NCI-H2107 (cell line): ENCODE results near the gene SLC39A9.
"Not testable (repeated sequence)": the region's sequence is repeated elsewhere in the genome, so short reads cannot be mapped to it uniquely, and the experiment has no call there.

Experiments
- DNase-seq: peaks from one replicate; lab custom pipeline; 2025; lab: John Stamatoyannopoulos, UW

The SLC39A9 gene

DNA sequence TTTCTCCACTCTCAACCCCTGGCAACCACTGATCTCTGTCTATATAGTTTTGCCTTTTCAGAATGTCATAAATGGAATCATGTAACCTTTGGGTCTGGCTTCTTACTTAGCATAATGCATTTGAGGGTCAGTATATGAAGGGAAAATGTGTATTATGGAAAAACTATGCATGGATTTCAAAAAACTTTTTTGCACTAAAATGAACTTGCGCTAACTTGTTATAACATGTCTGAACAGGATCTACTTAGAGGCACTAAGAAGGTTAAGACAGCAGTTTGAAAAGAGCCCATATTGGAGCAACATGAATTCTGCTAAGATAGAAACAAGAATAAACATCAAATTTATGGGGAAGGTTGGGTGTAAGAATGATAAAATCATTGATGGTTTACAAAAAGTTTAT, 29.1 kb downstream of the SLC39A9 start:
- no peak for DNase-seq

DNA sequence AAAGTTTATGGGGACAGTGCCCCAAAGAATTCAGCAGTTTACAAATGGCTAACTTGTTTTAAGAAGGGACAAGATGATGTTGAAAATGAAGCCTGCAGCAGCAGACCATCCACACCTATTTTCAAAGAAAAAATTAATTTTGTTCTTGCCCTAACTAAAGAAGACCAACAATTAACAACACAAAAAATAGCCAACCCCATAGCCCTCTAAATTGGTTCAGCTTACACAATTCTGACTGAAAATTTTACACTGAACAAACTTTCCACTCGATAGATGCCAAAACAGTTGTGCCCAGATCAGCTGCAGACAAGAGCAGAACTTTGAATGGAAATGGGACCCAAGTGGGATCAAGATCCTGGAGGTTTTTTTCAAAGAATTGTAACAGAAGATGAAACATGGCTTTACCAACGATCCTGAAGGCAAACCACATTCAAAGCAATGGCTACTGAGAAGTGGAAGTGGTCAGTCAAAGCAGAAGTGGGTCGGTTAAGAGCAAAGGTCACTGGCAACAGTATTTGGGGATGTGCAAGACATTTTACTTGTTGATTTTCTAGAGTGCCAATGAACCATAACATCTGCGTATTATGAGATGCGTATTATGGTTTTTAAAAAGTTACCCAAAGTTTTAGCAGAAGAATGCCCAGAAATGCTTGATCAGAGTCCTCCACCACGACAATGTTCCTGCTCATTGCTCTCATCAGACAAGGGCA, 30.0 kb downstream of the SLC39A9 start:
- DNase-seq, result no peak

DNA sequence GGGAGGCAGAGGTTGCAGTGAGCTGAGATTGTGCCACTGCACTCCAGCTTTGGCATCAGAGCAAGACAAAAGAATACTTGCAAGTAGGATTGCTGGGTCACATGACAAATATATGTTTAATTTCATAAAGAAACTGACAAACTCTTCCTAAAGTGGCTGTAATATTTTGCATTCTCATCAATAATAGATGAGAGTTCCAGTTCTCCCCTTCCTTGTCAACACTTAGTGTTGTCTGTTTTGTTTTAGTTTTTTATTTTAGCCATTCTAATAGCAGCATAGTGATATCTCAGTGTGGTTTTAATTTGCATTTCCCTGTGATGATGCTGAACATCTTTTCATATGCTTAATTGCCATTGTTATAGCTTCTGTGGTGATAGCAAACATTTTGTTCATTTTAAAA, 31.2 kb downstream of the SLC39A9 start:
- no peak for DNase-seq

DNA sequence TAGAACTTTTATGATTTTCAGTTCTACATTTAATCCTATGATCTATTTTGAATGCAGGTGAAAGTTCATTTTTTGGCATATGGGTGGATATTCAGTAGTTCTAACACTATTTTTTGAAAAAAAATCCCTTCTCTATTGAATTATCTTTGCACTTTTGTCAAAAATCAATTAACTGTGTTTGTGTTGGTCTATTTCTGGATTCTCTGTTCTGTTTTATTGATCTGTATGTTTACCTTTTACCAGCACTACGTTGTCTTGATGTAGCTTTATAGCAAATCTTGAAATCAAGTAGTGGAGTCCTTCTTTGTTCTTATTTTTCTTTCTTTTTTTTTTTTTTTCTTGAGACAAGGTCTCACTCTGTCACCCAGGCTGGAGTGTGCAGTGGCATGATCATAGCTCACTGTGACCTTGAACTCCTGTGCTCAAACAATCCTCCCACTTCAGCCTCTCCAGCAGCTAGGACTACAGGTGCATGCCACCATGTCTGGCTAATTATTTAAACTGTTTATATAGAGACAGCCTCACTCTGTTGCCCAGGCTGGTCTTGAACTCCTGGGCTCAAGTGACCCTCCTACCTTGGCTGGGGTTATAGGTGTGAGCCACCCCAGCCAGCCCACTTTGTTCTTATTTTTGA, 31.9 kb downstream of the SLC39A9 start:
- no peak for DNase-seq

DNA sequence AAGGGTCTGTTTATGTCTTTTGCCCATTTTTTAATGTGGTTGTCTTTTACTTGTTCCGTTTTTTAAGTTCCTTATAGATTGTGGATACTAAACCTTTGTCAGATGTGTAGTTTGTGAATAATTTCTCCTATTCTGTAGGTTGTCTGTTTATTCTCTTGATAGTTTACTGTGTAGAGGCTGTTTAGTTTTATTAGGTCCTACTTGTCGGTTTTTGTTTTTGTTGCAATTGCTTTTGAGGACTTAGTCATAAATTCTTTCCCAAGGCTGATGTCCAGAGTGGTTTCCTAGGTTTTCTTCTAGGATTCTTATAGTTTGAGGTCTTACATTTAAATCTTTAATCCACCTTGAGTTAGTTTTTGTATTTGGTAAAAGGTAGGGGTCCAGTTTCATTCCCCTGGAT, 33.9 kb downstream of the SLC39A9 start:
- no peak for DNase-seq

DNA sequence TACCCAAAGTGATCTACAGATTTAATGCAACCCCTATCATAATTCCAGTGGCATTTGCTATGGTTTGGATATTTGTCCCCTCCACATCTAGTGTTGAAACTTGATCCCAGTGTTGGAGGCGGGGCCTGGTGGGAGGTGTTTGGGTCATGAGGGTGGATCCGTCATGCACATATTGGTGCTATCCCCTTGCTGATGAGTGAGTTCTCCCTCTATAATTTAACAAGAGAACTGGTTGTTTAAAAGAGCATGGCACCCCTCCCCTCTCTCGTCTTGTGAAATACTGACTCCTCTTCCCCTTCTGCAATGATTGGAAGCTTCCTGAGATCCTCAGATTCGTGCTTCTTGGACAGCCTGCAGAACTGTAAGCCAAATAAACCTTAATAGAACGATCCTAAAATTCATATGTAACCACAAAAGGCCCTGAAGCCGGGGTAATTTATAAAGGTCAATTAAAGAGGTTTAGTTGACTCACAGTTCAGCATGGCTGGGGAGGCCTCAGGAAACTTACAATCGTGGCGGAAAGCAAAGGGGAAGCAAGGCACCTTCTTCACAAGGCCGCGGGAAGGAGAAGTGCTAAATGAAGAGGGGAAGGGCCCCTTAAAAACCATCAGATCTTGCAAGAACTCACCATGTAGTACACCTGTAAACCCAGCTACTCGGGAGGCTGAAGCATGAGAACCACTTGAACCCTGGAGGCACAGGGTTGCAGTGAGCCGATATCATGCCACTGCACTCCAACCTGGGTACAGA, 41.2 kb downstream of the SLC39A9 start:
- no peak for DNase-seq

DNA sequence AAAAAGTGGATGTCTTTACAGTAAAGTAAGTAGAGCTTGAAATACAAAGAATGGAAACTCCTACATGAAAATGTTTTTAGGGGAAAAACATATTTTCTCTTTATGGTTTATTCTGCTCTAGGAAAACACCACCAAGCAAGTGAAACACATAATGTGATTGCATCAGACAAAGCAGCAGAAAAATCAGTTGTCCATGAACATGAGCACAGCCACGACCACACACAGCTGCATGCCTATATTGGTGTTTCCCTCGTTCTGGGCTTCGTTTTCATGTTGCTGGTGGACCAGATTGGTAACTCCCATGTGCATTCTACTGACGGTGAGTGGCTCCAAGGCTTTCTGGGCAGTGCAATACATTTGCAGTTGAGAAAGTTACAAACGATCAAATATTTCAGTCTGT, 43.5 kb downstream of the SLC39A9 start:
- DNase-seq, result no peak

DNA sequence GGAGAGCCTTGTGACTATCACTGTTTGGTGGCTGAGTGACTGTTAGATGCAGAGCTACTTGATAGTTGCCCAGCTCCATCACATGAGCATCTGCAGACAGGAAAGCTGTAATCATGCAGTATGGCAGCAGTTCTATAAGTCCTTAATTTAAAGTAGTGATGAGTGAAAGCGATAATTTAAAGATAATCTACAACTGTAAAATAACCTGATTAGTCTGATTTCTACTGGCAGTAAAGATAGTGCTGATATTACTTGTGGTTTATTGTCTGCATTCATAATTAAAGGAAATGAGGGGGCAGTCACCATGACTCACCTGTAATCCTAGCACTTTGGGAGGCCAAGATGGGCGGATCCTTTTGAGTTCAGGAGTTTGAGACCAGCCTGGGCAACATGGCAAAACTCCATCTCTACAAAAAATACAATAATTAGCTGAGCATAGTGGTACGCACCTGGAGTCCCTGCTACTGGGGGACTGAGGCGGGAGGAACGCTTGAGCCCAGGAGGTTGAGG, 44.9 kb downstream of the SLC39A9 start:
- DNase-seq, result no peak

DNA sequence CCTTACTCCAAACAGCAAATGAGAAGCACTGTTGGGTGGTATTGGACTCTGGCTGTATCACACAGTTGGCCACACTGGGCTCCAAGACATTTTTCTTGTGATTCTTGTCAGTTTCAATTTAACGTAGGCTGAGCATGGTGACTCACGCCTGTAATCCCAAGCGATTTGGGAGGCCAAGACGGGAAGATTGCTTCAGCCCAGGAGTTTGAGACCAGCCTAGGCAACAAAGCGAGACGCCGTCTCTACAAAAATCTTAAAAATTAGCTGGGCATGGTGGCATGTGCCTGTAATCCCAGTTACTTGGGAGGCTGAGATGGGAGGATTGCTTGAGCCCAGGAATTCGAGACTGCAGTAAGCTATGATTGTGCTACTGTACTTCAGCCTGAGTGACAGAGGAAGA, 50.7 kb downstream of the SLC39A9 start:
- DNase-seq, result no peak

DNA sequence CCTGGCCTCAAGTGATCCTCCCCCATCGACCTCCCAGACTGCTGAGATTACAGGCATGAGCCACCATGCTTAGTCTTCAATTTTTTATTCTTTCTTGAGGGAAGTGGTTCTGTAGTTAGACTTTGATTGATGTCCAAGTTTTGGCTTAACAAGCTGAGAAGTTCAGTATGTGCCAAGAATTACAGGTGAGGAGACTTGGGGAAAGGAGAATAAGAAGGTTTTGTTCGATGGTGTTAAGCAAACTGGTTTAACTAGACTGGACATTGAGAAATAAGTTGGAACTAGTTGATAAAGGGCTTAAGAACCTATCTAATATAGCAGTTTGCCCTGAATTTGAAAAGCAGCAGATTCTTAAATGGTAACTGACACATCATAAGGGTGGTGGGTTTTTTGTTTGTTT, 53.4 kb downstream of the SLC39A9 start:
- no peak for DNase-seq

DNA sequence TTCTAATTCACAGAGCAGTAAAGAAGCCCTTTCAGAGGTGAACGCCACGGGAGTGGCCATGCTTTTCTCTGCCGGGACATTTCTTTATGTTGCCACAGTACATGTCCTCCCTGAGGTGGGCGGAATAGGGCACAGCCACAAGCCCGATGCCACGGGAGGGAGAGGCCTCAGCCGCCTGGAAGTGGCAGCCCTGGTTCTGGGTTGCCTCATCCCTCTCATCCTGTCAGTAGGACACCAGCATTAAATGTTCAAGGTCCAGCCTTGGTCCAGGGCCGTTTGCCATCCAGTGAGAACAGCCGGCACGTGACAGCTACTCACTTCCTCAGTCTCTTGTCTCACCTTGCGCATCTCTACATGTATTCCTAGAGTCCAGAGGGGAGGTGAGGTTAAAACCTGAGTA, 59.9 kb downstream of the SLC39A9 start:
- no peak for DNase-seq

DNA sequence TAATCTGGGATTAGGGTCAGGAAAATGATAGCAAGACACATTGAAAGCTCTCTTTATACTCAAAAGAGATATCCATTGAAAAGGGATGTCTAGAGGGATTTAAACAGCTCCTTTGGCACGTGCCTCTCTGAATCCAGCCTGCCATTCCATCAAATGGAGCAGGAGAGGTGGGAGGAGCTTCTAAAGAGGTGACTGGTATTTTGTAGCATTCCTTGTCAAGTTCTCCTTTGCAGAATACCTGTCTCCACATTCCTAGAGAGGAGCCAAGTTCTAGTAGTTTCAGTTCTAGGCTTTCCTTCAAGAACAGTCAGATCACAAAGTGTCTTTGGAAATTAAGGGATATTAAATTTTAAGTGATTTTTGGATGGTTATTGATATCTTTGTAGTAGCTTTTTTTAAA, 60.6 kb downstream of the SLC39A9 start:
- no peak for DNase-seq

DNA sequence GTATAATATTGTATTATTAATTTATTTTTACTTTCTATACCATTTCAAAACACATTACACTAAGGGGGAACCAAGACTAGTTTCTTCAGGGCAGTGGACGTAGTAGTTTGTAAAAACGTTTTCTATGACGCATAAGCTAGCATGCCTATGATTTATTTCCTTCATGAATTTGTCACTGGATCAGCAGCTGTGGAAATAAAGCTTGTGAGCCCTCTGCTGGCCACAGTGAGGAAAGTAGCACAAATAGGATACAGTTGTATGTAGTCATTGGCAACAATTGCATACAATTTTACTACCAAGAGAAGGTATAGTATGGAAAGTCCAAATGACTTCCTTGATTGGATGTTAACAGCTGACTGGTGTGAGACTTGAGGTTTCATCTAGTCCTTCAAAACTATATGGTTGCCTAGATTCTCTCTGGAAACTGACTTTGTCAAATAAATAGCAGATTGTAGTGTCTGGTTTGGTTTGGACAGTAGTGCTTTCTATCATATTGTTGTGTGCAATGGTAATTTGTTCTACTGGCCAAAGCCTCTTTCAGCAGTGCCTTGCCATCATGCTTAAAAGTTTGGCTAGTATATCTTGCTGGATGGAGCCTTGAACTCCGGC, 61.7 kb downstream of the SLC39A9 start:
- peak; percentile 73 for DNase-seq

DNA sequence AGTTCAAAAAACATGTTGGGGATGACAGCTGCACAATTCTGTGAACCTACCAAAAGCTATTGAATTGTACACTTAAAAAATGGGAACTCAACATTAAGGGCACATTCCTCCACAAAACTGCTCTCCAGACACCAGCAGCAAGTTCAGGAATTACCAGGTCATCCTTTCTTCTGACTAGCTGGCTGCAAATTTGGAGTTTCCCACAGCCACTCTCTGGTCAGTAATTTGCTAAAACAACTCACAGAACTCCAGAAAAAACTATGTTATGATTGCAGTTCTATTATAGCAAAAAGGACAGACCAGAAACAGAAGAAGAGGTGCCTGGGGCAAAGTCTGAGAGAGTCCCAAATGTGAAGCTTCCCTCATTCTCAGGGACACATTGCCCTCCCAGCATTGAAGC, 65.9 kb downstream of the SLC39A9 start:
- DNase-seq, result no peak

DNA sequence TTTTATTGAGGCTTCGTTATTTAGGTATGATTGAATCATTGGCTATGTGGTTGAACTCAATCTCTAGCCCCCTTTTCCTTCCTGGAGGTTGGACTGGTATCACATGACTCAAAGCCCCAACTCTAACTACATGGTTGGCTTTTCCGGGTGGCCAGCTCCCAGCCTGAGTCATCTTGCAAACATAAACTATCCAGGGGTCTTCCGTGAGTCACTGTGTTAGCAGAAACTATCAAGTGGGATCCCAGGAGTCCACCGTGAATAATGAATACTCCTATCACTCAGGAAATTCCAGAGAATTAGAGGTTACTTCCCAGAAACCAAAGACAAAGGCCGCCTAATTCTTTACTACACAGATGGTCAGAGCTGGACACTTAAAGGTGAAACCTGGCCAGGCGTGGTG, 66.3 kb downstream of the SLC39A9 start:
- DNase-seq, result no peak

DNA sequence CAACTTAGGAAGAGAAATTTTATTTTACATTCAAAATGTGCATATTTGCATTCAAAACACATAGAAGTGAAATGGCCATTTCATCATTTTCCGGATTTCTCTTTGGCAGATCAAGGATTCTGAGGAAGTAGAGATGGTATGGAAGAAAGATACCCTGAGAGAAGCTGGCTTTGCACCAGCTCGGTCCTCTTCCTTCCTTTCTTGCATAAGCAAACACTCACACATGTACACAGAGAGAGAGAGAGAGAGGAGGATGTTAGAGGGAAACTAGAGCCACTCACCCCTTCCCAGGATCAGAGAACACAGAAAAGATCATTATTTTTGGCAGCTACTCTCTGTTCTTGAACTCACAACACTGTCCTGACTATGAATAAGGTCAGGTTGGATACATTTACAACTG, 70.5 kb downstream of the SLC39A9 start:
- no peak for DNase-seq

DNA sequence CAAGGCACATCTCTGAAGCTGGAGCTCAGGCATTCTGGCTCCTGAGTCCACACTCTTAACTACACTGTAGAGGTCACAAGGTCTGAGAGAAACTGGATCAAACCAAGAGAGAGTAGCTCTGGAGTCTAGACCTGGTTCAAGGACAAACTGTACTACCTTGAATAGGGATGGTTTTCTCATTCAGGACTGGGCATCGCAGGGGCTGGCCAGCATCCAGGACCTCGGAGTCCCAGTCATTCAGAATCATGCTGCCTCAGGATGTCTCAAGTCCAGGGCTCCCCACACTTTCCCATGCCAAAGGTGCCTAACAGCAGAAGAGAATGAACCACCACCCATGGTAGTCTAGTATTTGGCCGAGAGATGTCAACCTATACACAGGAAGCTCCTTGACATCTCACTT, 72.9 kb downstream of the SLC39A9 start:
- no peak for DNase-seq

DNA sequence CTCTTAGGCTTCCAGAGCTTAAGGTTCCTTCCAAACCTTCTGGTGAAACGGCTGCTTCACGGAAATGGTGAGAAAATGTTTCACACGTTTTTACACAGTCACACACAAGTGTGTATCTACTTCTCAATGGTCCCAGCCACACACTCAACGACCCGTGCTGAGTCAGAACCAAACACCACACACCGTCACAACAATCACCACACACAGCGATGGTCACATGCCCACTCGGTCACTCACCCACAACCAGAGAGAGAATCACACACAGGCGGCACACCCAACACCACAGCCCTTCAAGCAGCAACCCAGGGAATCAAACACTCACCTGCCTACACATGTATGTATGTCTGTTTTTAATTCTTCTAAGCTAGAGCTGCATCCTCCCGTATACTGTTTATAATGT, 73.4 kb downstream of the SLC39A9 start:
- no peak for DNase-seq

DNA sequence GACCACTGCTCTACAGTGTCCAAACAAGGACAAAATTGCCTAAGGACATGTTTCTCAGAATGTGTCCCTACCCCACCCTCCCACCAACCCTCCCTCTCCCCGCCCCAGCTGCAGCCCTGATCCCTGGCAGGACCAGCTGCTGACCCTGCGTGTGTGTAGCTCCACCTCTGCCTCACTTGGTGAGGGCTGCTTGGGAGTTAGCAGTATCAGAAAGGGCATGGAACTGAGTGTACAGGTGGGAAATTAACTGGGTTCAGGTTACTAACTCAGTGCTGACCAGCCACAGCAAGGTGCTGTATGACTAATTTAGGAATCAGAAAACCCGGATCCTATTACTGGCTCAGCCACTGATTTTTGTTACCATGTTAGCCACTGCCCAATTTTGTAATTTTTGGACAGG, 74.8 kb downstream of the SLC39A9 start:
- no peak for DNase-seq

DNA sequence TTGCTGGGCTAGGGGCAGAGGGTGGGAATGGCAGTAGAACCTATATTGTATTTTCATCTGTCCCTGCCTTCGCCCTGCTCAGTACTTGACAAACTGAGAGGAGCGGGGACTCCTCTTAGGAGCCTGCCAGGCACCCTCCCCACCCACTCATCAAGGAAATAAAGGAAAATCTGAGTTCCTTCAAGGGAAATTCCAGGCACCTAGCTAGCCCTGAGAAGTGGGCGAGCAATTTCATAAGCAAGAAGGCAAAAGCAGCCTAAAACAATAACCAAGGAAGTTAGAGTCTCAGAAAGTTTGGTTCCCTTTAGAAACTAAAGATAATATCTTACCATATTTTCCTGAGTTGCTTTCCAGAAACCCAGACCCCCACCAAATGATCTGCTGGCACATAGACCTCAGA, 75.5 kb downstream of the SLC39A9 start:
- no peak for DNase-seq

DNA sequence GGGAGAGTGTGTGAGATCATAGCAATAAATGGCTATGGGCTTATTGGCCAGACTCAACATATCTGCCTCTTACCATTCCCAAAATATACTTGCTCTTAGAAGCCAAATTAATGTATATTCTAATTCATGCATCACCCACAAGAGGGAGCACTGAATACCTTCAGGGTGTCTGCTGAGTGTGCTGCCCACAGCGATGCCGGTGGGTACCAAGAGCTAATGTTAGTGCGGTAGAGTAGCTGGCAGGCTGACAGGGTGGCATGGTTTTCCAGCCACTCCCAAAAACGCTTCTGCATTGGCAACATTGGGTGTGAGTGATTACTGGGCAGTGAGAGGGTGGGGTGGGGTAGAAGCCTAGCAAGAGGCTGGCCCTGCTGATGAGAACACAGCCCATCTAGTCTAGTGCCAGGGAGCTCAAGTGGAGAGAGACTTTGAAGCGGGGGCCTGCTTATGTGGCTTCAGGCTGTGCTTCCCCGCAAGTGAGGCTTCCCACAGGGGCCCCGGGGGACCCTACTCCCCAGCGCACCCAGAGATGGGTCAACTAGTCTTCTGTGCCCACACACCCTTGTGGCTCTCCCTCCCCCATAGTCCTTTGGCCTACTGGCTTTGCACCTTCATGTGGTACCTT, 76.8 kb downstream of the SLC39A9 start:
- DNase-seq, result peak; percentile 59

DNA sequence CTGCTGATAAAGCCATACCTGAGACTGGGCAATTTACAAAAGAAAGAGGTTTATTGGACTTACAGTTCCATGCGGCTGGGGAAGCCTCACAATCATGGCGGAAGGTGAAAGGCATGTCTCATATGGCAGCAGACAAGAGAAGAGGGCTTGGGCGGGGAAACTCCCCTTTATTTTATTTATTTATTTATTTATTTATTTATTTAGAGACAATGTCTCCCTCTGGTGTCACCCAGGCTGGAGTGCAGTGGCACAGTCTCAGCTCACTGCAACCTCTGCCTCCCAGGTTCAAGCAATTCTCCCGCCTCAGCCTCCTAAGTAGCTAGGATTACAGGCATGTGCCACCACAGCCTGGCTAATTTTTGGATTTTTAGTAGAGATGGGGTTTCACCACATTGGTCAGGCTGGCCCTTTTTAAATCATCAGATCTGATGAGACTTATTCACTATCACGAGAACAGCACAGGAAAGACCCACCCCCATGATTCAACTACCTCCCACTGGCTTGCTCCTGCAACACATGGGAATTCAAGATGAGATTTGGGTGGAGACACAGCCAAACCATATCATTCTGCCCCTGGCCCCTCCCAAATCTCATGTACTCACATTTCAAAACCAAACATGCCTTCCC, 78.4 kb downstream of the SLC39A9 start:
- not testable (repeated sequence) for DNase-seq
